IPS-15b (cell line): Measurements from ENCODE around the gene SRSF3.
"Not testable (repeated sequence)": the region's sequence is repeated elsewhere in the genome, so short reads cannot be mapped to it uniquely, and the experiment has no call there.

Source experiments
- H3K27me3 ChIP-seq: one replicate; pipeline ENCODE4 v1.6.1; 2013; ENCODE audit warnings: low read length; ENCODE audit not compliant: control insufficient read depth, insufficient read depth
- H3K36me3 ChIP-seq: one replicate; pipeline ENCODE4 v1.6.1; 2013; ENCODE audit warnings: low read length; ENCODE audit not compliant: control insufficient read depth, insufficient read depth
- H3K4me1 ChIP-seq: one replicate; pipeline ENCODE4 v1.6.1; 2013; ENCODE audit warnings: mild to moderate bottlenecking, low read length; ENCODE audit not compliant: control insufficient read depth, insufficient read depth
- H3K4me3 ChIP-seq: one replicate; pipeline ENCODE4 v1.5.1; 2013; ENCODE audit warnings: low read depth, low read length
- H3K9ac ChIP-seq: one replicate; pipeline ENCODE4 v1.6.1; 2013; ENCODE audit warnings: low read depth, mild to moderate bottlenecking, low read length
- H3K9me3 ChIP-seq: one replicate; pipeline ENCODE4 v1.6.1; 2013; ENCODE audit warnings: mild to moderate bottlenecking, low read length; ENCODE audit not compliant: control insufficient read depth, insufficient read depth

Gene SRSF3

GRCh38 chr6:36649701-36650484, 55.7 kb downstream of the SRSF3 start:
- H3K27me3 ChIP-seq, result no peaks in the 10 kb centered on the region
- no peak overlapping the region for H3K4me3 ChIP-seq
- no peaks in the 10 kb centered on the region for H3K9me3 ChIP-seq
- H3K36me3 ChIP-seq, result no peaks in the 10 kb centered on the region
- peaks cover 2% of the 10 kb centered on the region for H3K4me1 ChIP-seq
- H3K9ac ChIP-seq, result no peak overlapping the region

GRCh38 chr6:36650848-36651478, 56.8 kb downstream of the SRSF3 start:
- H3K4me3 ChIP-seq, result no peak overlapping the region
- no peak overlapping the region for H3K9ac ChIP-seq
- H3K36me3 ChIP-seq, result no peaks in the 10 kb centered on the region
- peaks cover 2% of the 10 kb centered on the region for H3K4me1 ChIP-seq
- H3K9me3 ChIP-seq, result no peaks in the 10 kb centered on the region
- H3K27me3 ChIP-seq, result no peaks in the 10 kb centered on the region

- Histone ChIP-seq H3K27me3 (no peaks in the 10 kb centered on the region), H3K36me3 (no peaks in the 10 kb centered on the region), H3K9me3 (no peaks in the 10 kb centered on the region), H3K4me1 (peaks cover 2% of the 10 kb centered on the region), H3K4me3 (no peak overlapping the region), H3K9ac (no peak overlapping the region)
Observed at GRCh38 chr6:36651659-36652379, 57.7 kb downstream of the SRSF3 start.

- not testable (repeated sequence) for H3K9me3 ChIP-seq, H3K27me3 ChIP-seq, H3K4me3 ChIP-seq, H3K9ac ChIP-seq, H3K36me3 ChIP-seq, H3K4me1 ChIP-seq
Observed at GRCh38 chr6:36654469-36654868, 60.3 kb downstream of the SRSF3 start.
